ENCODE data around the gene FBXO40.

- TF ChIP-seq POLR2A (IDR thresholded peaks at IDR 0.05; ENCODE audit: low read length) (no peak), GATA1 (IDR thresholded peaks at IDR 0.05; ENCODE audit: low read depth, low read length) (no peak)
Measured at GRCh38 chr3:121592856-121593702, at the start of gene FBXO40.

All from erythroblast (primary cell).